Colonic mucosa (tissue), 4 donors: ENCODE measurements around the gene WDCP. TPM values are rescaled to one million over a fixed set of nuclear protein-coding genes. Genes with fewer than 3 reads are reported as not detected.

Source experiments
- DNase-seq: peaks from one replicate; pipeline ENCODE4 v3.0.0-alpha.2; 2020
- H3K27ac ChIP-seq: fragments of 200-600 bp; one replicate; pipeline ENCODE4 v1.8.0; 2021
- H3K27me3 ChIP-seq: fragments of 200-600 bp; one replicate; pipeline ENCODE4 v1.8.0; 2021
- H3K36me3 ChIP-seq: fragments of 200-600 bp; one replicate; pipeline ENCODE4 v1.8.0; 2021
- H3K4me1 ChIP-seq: fragments of 200-600 bp; one replicate; pipeline ENCODE4 v1.8.0; 2021; ENCODE audit warnings: mild to moderate bottlenecking
- H3K4me3 ChIP-seq: fragments of 200-600 bp; one replicate; pipeline ENCODE4 v1.8.0; 2021
- H3K9ac ChIP-seq, 2 donors: one replicate each; pipeline ENCODE4 v1.7.0; 2013; ENCODE audit warnings: control low read depth in 2 of 2, low read depth in 2 of 2, low read length in 2 of 2
- H3K9me3 ChIP-seq: fragments of 200-600 bp; one replicate; pipeline ENCODE4 v1.8.0; 2021
- intact Hi-C: fragments of 100-400 bp; cut with DNase I; formaldehyde crosslinking; loops from one replicate; pipeline ENCODE4 v1.14.1; 2022
- total RNA-seq, 2 donors: library from RNA; stranded (reverse); fragmentation: NEBNext Ultra II Directional in 1 of 2; extraction: Animal tissue kit (Norgen Biotek cat#: 25700) in 1 of 2; gene quantifications; one replicate each; pipeline ENCODE4 v1.2.1, GENCODE V29; 2021
- TF ChIP-seq, protein P1 (sequence below): fragments of 200-600 bp; IDR thresholded peaks from one replicate; pipeline ENCODE4 v1.8.0; 2022; ENCODE audit warnings: antibody characterized with exemption, mild to moderate bottlenecking
- donor health status: healthy.
- donor health status: DM: no; HTN: no; CAD: no.
- donor health status: DM: no; HTN: no; CAD: no.

Gene WDCP
- total RNA-seq, 2 donors from 2014 or later: 4.5 to 6.8 TPM

DNA sequence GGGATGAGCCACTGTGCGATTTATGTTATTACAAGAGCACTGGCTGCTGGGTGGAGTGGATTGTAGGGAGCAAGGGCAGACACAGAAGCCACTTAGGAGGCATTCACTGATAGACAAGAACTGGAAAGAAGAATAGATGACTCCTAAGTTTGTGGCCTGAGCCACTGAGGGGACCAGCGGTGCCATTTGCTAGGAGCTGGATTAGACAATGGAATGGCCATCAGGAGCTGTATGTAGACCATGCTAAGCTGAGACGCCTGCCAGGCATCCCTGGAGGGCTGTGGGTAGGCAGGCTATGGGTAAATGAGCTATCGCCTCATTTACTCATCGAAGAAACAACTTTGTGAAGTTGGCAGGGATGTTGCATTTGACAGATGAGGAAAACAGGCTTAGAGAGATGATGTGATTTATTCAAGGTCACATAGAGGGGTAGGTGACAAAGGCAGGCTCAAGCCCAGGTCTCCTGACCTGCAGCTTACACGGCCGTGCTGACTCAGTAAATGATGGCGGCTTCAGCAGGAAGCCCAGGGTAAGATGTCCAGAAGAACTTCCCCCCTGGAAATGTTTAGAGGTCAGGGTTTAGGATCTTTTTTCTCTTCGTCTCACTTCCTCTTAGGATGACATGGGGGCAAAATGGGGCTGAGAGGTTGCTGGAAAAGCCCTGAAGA, 34.5 kb downstream of the WDCP start:
- Histone ChIP-seq H3K36me3 (no peaks in the 10 kb centered on the region), H3K27ac (no peak overlapping the region), H3K9me3 (no peaks in the 10 kb centered on the region), H3K4me1 (no peaks in the 10 kb centered on the region), H3K27me3 (peaks cover 25% of the 10 kb centered on the region), H3K4me3 (no peak overlapping the region), H3K9ac (no peak overlapping the region)
- DNase-seq: no peak
- TF ChIP-seq, protein P1, sequence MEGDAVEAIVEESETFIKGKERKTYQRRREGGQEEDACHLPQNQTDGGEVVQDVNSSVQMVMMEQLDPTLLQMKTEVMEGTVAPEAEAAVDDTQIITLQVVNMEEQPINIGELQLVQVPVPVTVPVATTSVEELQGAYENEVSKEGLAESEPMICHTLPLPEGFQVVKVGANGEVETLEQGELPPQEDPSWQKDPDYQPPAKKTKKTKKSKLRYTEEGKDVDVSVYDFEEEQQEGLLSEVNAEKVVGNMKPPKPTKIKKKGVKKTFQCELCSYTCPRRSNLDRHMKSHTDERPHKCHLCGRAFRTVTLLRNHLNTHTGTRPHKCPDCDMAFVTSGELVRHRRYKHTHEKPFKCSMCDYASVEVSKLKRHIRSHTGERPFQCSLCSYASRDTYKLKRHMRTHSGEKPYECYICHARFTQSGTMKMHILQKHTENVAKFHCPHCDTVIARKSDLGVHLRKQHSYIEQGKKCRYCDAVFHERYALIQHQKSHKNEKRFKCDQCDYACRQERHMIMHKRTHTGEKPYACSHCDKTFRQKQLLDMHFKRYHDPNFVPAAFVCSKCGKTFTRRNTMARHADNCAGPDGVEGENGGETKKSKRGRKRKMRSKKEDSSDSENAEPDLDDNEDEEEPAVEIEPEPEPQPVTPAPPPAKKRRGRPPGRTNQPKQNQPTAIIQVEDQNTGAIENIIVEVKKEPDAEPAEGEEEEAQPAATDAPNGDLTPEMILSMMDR: no peak
- intact Hi-C loops: no loop called here

DNA sequence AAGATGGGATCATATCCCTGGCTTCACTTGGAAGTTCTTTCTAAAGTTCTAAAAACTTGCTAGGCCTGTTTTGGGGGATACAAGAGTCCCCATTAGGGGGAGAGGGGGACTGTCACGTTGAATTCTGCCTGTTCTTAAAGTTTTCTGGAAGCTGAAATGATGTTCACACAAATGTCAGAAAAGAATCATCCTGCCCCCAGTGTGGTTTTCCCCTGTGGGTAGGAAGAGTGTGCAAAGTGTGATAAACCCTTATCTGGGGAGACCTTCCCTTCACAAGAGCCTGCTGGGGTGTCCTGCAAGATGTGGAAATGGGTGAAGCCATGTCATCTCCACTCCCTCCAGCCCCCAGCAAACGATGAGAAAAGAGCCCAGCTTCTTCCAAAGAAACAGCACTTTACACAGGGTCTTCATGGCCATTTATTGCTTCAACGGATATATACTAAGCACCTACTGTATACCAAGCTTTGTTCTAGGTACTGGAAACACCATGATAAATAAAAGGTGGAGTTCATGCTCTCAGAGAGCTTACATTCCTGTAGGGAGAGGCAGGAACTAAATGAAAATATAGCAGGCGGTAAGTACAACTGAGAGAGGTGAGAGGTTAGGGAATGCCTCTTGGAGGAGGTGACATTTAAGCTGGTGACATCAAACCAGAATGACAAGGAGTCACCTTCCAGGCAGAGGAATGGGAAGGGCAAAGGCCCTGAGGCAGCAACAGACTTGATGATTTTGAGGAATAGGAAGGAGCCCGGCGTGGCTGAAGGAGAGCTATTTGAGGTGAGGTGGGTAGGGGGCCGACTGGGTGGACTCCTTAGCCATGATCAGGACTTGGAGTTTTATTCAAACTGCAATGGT, 35.7 kb downstream of the WDCP start:
- intact Hi-C loops: no loop called here
- TF ChIP-seq, protein P1: no peak
- no peak for DNase-seq
- Histone ChIP-seq H3K36me3 (no peaks in the 10 kb centered on the region), H3K9me3 (no peaks in the 10 kb centered on the region), H3K4me1 (no peaks in the 10 kb centered on the region), H3K4me3 (no peak overlapping the region), H3K27me3 (peaks cover 25% of the 10 kb centered on the region), H3K9ac (no peak overlapping the region), H3K27ac (no peak overlapping the region)

DNA sequence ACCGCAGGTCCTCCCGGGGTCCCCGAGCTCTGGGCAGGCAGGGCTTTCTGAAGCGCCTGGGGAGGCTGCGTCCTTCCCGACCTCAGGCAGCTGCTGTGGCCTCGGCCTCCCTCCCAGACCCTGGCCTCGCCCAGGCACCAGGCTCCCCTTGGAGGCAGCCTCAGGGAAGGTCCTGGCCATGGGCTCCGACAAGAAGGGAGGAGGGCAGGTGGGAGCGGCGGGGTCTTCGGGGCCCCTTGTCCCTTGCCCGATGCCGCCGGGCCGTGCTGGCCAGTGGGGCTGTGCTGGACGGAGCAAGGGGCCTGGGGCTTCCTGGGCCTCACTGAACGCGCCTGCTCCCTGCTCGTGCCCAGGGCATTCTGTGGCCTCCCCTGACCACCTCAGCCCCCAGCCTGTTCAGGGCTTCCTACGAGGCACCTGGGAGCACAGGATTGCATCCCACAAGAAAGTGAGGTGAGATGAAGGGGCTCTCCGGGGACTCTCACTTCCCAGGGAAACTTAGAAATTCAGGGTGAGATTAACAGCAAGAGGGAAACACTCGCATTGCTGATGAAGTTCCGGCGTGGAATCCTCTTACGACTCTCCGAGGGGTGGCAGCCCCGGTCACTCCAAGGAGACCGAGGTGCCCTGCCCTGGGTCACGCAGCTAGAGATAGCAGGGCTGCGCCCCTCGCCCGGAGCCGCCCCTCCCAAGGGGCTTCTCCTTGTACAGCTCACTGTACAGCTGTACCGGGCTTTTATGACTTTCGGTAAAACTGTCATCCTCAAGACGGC, 36.5 kb downstream of the WDCP start:
- no peaks in the 10 kb centered on the region for H3K36me3 ChIP-seq
- H3K4me3 ChIP-seq: peak overlapping the region; percentile 43
- no peak overlapping the region for H3K27ac ChIP-seq
- H3K27me3 ChIP-seq: peaks cover 25% of the 10 kb centered on the region
- H3K4me1 ChIP-seq: no peaks in the 10 kb centered on the region
- intact Hi-C loops: no loop called here
- no peak overlapping the region for H3K9ac ChIP-seq
- no peak for DNase-seq
- no peaks in the 10 kb centered on the region for H3K9me3 ChIP-seq
- TF ChIP-seq, protein P1: no peak

DNA sequence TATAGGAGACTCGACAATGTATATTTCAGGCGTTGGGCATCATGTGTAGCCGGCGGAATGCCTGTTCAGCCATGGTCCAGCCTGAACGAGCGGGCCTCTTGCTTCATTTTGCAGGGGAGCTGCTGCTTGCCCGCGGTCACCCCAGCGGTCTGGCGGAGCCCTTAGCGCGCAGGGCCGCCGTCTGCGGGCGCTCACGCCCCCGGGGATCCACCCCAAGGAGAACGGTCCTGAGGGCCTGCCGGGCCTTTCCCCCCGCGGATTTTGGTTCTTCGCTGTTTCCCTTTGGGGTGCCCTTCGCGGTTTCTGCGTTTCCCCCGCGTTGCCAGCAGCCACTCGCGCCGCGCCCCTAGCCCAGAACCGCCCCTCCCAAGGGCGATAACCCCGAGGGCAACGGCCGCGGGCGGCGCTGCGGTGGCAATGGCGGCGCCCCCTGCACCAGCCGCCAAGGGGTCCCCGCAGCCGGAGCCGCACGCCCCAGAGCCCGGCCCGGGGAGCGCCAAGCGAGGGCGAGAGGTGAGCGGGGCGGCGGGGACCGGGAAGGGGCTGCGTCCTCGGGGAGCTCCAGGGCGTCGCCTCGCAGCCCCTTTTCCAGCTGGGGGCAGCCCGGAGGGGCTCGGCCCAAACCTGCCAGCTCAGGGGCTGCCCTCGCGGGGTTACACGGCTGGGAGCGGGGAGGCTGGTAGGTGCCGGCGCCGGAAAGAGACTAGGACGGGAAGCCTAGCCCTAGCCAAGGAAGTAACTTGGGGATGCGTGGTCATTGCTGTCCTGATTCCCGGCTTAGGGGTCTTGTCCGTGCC, 37.3 kb downstream of the WDCP start, which contains the start of gene MFSD2B:
Gene MFSD2B, plus strand, starts transcription at position 406 of the 797 bp plus-strand sequence. Its CDS starts 12 bp downstream, at position 418.
- TF ChIP-seq, protein P1: no peak
- Histone ChIP-seq H3K27ac (no peak within 1 kb of the TSS), H3K4me3 (peak within 1 kb of the TSS; percentile 43), H3K27me3 (peaks cover 25% of the 10 kb centered on the region), H3K4me1 (no peaks in the 10 kb centered on the region), H3K36me3 (no peaks in the 10 kb centered on the region), H3K9ac (peak within 1 kb of the TSS in 1 of 2 donors; percentile 24), H3K9me3 (no peaks in the 10 kb centered on the region)
- DNase-seq: no peak
- intact Hi-C loops: no loop called here

DNA sequence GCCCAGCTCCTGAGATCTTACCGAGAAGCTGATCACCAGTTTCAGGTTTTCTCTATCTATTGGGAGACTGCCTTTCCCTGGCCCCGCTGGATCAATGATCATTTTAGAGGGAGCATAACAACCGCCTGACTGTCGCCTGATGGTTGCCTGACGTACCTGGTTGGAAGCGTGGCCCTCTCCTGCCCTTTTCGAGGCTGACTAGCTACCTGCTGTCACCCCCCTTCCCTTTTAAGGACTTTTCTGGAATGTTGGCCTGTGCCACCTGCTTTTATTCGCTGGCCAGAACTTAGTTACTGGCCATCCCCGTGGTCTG, 37.9 kb downstream of the WDCP start:
- TF ChIP-seq, protein P1: no peak
- Histone ChIP-seq H3K9me3 (no peaks in the 10 kb centered on the region), H3K4me3 (peak overlapping the region; percentile 43), H3K27me3 (peaks cover 25% of the 10 kb centered on the region), H3K4me1 (no peaks in the 10 kb centered on the region), H3K9ac (no peak overlapping the region), H3K36me3 (no peaks in the 10 kb centered on the region), H3K27ac (no peak overlapping the region)
- intact Hi-C loops: no loop called here
- DNase-seq: no peak
